Measurements from ENCODE around the gene MREG.

DNA sequence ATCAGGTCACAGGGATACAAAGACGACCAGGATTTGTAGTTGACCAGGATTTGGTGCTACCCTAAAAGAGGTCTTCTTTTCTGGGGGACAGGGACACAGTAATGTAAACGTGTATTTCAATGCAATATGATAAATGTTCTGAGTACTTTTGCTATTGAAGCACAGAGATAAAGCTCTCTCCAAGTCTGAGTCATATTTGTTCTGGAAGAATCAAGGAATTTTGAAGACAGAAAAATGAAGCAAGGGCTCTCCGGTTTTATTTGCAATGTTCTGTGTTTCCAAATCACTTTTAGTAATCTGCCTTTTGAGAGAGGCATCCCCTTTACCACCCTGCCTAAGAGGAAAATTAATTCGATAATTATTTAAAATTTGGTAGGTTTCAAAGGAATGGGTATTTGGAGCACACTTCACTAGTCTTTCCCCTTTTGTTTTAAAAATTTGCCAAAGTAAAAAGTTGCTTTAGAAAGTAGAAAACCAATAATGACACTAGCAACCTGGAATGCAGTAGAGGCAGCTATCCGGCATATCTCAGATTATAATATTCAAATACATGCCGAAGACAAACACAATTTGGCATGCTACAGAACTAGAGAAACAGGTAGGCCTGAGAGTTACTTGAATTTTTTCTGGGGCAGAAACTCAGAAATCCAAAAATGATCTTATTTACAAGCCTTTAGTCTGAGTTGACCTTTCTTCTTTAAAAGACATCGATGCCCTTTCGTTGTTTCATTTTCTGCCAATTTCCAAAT is 82.7 kb downstream of the MREG start:
- TF ChIP-seq POLR2A (IDR thresholded peaks at IDR 0.05; ENCODE audit: extremely low read depth, insufficient read length): no peak
- TF ChIP-seq, protein P1, sequence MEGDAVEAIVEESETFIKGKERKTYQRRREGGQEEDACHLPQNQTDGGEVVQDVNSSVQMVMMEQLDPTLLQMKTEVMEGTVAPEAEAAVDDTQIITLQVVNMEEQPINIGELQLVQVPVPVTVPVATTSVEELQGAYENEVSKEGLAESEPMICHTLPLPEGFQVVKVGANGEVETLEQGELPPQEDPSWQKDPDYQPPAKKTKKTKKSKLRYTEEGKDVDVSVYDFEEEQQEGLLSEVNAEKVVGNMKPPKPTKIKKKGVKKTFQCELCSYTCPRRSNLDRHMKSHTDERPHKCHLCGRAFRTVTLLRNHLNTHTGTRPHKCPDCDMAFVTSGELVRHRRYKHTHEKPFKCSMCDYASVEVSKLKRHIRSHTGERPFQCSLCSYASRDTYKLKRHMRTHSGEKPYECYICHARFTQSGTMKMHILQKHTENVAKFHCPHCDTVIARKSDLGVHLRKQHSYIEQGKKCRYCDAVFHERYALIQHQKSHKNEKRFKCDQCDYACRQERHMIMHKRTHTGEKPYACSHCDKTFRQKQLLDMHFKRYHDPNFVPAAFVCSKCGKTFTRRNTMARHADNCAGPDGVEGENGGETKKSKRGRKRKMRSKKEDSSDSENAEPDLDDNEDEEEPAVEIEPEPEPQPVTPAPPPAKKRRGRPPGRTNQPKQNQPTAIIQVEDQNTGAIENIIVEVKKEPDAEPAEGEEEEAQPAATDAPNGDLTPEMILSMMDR (IDR thresholded peaks at IDR 0.05; ENCODE audit: low read depth, low read length): no peak

Data from NB4 (cell line).